C4-2B (cell line): Measurements from ENCODE around the gene NOTCH4.

Experiments
- CTCF ChIP-seq: fragments of 450-650 bp; conservative IDR thresholded peaks from 2 replicates; pipeline ENCODE4 v1.5.1; 2017; ENCODE audit warnings: mild to moderate bottlenecking
- ZFX ChIP-seq: fragments of 450-650 bp; IDR thresholded peaks from 2 replicates; pipeline ENCODE4 v1.6.1; 2017

GRCh38 chr6:32184084-32184640 lies 39.7 kb downstream of the NOTCH4 start, which contains the start of gene AGER:
- TF ChIP-seq CTCF (no peak), ZFX (no peak)
